Suprapubic skin (tissue), 4 donors: ENCODE data around the gene SLC8A1. TPM values are rescaled to one million over a fixed set of nuclear protein-coding genes. Genes with fewer than 3 reads are reported as not detected.

Source experiments
- DNase-seq, 2 donors: peaks; one replicate each; pipeline ENCODE4 v3.0.0-alpha.2; 2019; ENCODE audit warnings: low spot score in 2 of 2
- H3K27ac ChIP-seq: fragments of 200-600 bp; sonication (generic); one replicate; pipeline ENCODE4 v1.5.1; 2019
- H3K27me3 ChIP-seq: fragments of 200-600 bp; sonication (generic); one replicate; pipeline ENCODE4 v1.5.1; 2019
- H3K36me3 ChIP-seq: fragments of 200-600 bp; sonication (generic); one replicate; pipeline ENCODE4 v1.5.1; 2019
- H3K4me1 ChIP-seq: fragments of 200-600 bp; sonication (generic); one replicate; pipeline ENCODE4 v1.5.1; 2019
- H3K4me3 ChIP-seq: fragments of 200-600 bp; sonication (generic); one replicate; pipeline ENCODE4 v1.5.1; 2019; ENCODE audit warnings: mild to moderate bottlenecking
- H3K9me3 ChIP-seq: fragments of 200-600 bp; sonication (generic); one replicate; pipeline ENCODE4 v1.5.1; 2019
- CTCF ChIP-seq, 2 donors: fragments of 200-600 bp in 1 of 2; fragments of 450-650 bp in 1 of 2; sonication (generic) in 1 of 2; IDR thresholded peaks; one replicate each; pipeline ENCODE4 v1.5.1; 2016 to 2019; ENCODE audit warnings: antibody characterized with exemption in 2 of 2, mild to moderate bottlenecking in 1 of 2, moderate library complexity in 1 of 2
- EP300 ChIP-seq: sonication (generic); formaldehyde crosslinking; IDR thresholded peaks from one replicate; pipeline ENCODE4 v1.6.1; 2017; ENCODE audit warnings: antibody characterized with exemption
- POLR2A ChIP-seq, 2 donors: fragments of 450-650 bp; IDR thresholded peaks; one replicate each; pipeline ENCODE4 v1.6.1; 2017; ENCODE audit warnings: antibody characterized with exemption in 2 of 2, mild to moderate bottlenecking in 2 of 2, moderate library complexity in 2 of 2
- POLR2AphosphoS5 ChIP-seq, 3 donors: sonication (generic); formaldehyde crosslinking; IDR thresholded peaks; one replicate each; pipeline ENCODE4 v1.6.1; 2017; ENCODE audit warnings: antibody characterized with exemption in 3 of 3
- WGBS: methylation state at CpG from one replicate; pipeline ENCODE4 v1.1.5; 2018; 5-methylcytosine and 5-hydroxymethylcytosine counted together
- total RNA-seq, 4 donors: library from RNA; depleted of rRNA; stranded (reverse); fragments of >200 nt; gene quantifications; one replicate each; pipeline ENCODE4 v1.1.0, GENCODE V29; 2016

SLC8A1 gene
- total RNA-seq, 4 donors from 2014 or later = 2.4 to 14.4 (median 9.9) TPM

- Histone ChIP-seq H3K4me1 (no peaks in the 10 kb centered on the region), H3K9me3 (no peaks in the 10 kb centered on the region), H3K27me3 (no peaks in the 10 kb centered on the region), H3K4me3 (no peak overlapping the region), H3K36me3 (no peaks in the 10 kb centered on the region), H3K27ac (no peak overlapping the region)
- no peak for DNase-seq
- WGBS = 77% methylated on average over 1 of the region's 1 CpG
- TF ChIP-seq CTCF (IDR thresholded peaks at IDR 0.05) (no peak), EP300 (no peak), POLR2AphosphoS5 (IDR thresholded peaks at IDR 0.05) (no peak), POLR2A (IDR thresholded peaks at IDR 0.05) (no peak)
These were observed 11.1 kb downstream of the SLC8A1 start for GRCh38 chr2:40440835-40441234.

GRCh38 chr2:40439473-40439872, 12.4 kb downstream of the SLC8A1 start:
- TF ChIP-seq CTCF (IDR thresholded peaks at IDR 0.05) = no peak
- TF ChIP-seq POLR2AphosphoS5 (IDR thresholded peaks at IDR 0.05) = no peak
- no peak for TF ChIP-seq EP300
- no peak for TF ChIP-seq POLR2A (IDR thresholded peaks at IDR 0.05)
- no peaks in the 10 kb centered on the region for H3K4me1 ChIP-seq
- no peaks in the 10 kb centered on the region for H3K36me3 ChIP-seq
- no peaks in the 10 kb centered on the region for H3K27me3 ChIP-seq
- H3K9me3 ChIP-seq = no peaks in the 10 kb centered on the region
- no peak overlapping the region for H3K4me3 ChIP-seq
- DNase-seq = no peak
- no peak overlapping the region for H3K27ac ChIP-seq

GRCh38 chr2:40436093-40436475, 15.8 kb downstream of the SLC8A1 start:
- WGBS = 47% methylated on average over 1 of the region's 1 CpG
- DNase-seq = no peak
- no peak for TF ChIP-seq EP300
- no peak for TF ChIP-seq CTCF (IDR thresholded peaks at IDR 0.05)
- no peak for TF ChIP-seq POLR2A (IDR thresholded peaks at IDR 0.05)
- no peak for TF ChIP-seq POLR2AphosphoS5 (IDR thresholded peaks at IDR 0.05)
- H3K4me3 ChIP-seq = no peak overlapping the region
- H3K27me3 ChIP-seq = no peaks in the 10 kb centered on the region
- no peaks in the 10 kb centered on the region for H3K9me3 ChIP-seq
- no peak overlapping the region for H3K27ac ChIP-seq
- no peaks in the 10 kb centered on the region for H3K4me1 ChIP-seq
- H3K36me3 ChIP-seq = no peaks in the 10 kb centered on the region

GRCh38 chr2:40435426-40436092, 16.3 kb downstream of the SLC8A1 start:
- no peaks in the 10 kb centered on the region for H3K36me3 ChIP-seq
- no peaks in the 10 kb centered on the region for H3K9me3 ChIP-seq
- 61% methylated on average over 9 of the region's 9 CpGs for WGBS
- no peak overlapping the region for H3K27ac ChIP-seq
- H3K4me1 ChIP-seq = no peaks in the 10 kb centered on the region
- no peaks in the 10 kb centered on the region for H3K27me3 ChIP-seq
- H3K4me3 ChIP-seq = no peak overlapping the region
- DNase-seq = no peak
- TF ChIP-seq EP300 = no peak
- no peak for TF ChIP-seq CTCF (IDR thresholded peaks at IDR 0.05)
- TF ChIP-seq POLR2A (IDR thresholded peaks at IDR 0.05) = no peak
- no peak for TF ChIP-seq POLR2AphosphoS5 (IDR thresholded peaks at IDR 0.05)

GRCh38 chr2:40434731-40435271, 17.1 kb downstream of the SLC8A1 start:
- no peak for DNase-seq
- TF ChIP-seq CTCF (IDR thresholded peaks at IDR 0.05) (no peak), EP300 (no peak), POLR2A (IDR thresholded peaks at IDR 0.05) (no peak), POLR2AphosphoS5 (IDR thresholded peaks at IDR 0.05) (no peak)
- Histone ChIP-seq H3K27ac (no peak overlapping the region), H3K9me3 (no peaks in the 10 kb centered on the region), H3K36me3 (no peaks in the 10 kb centered on the region), H3K4me1 (no peaks in the 10 kb centered on the region), H3K27me3 (no peaks in the 10 kb centered on the region), H3K4me3 (no peak overlapping the region)
- 56% methylated on average over 3 of the region's 3 CpGs for WGBS
